Measurements from ENCODE around the gene PCSK6. TPM values are rescaled to one million over a fixed set of nuclear protein-coding genes. Genes with fewer than 3 reads are reported as not detected.

Gene PCSK6
- total RNA-seq, 2 experiments from 2014 or later: 0.57 TPM; not detected in 1

GRCh38 chr15:101463270-101463669, 26.2 kb downstream of the PCSK6 start:
- no peak overlapping the region for H3K4me3 ChIP-seq (ENCODE audit: low read depth, low read length, poor library complexity, severe bottlenecking)
- H3K9me3 ChIP-seq (ENCODE audit: low read length): no peaks in the 10 kb centered on the region
- TF ChIP-seq, protein P1, sequence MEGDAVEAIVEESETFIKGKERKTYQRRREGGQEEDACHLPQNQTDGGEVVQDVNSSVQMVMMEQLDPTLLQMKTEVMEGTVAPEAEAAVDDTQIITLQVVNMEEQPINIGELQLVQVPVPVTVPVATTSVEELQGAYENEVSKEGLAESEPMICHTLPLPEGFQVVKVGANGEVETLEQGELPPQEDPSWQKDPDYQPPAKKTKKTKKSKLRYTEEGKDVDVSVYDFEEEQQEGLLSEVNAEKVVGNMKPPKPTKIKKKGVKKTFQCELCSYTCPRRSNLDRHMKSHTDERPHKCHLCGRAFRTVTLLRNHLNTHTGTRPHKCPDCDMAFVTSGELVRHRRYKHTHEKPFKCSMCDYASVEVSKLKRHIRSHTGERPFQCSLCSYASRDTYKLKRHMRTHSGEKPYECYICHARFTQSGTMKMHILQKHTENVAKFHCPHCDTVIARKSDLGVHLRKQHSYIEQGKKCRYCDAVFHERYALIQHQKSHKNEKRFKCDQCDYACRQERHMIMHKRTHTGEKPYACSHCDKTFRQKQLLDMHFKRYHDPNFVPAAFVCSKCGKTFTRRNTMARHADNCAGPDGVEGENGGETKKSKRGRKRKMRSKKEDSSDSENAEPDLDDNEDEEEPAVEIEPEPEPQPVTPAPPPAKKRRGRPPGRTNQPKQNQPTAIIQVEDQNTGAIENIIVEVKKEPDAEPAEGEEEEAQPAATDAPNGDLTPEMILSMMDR (conservative IDR thresholded peaks at IDR 0.05; ENCODE audit: low read length): no peak
- TF ChIP-seq EZH2phosphoT487 (IDR thresholded peaks at IDR 0.05; ENCODE audit: borderline replicate concordance, low read depth, low read length): no peak
- no TSS peak for BruUV-seq (replicated peaks)
- H3K36me3 ChIP-seq (ENCODE audit: insufficient read depth, low read length): no peaks in the 10 kb centered on the region
- ChIA-PET CTCF (ENCODE audit: unreplicated experiment) (no interaction called here), POLR2A (no interaction called here)
- DNase-seq (ENCODE audit: low spot score): no peak
- H3K4me2 ChIP-seq (ENCODE audit: low read length): no peak overlapping the region
- intact Hi-C loops (cut with micrococcal nuclease; ENCODE audit: unreplicated experiment): no loop called here
- no peaks in the 10 kb centered on the region for H3K4me1 ChIP-seq (ENCODE audit: insufficient read depth, low read length, poor library complexity, severe bottlenecking)
- no peaks in the 10 kb centered on the region for H4K20me1 ChIP-seq (ENCODE audit: insufficient read depth, low read length)
- no peak overlapping the region for H3K27ac ChIP-seq (ENCODE audit: low read depth, low read length, poor library complexity, severe bottlenecking)
- H3K9me2 ChIP-seq (ENCODE audit: insufficient read depth, low read length): no peaks in the 10 kb centered on the region
- H2AFZ ChIP-seq (ENCODE audit: low read length): no peak overlapping the region
- H3K79me2 ChIP-seq (ENCODE audit: insufficient read depth, low read depth, low read length): no peaks in the 10 kb centered on the region

GRCh38 chr15:101461097-101461496, 28.4 kb downstream of the PCSK6 start:
- no peaks in the 10 kb centered on the region for H3K9me2 ChIP-seq (ENCODE audit: insufficient read depth, low read length)
- no peak overlapping the region for H3K4me2 ChIP-seq (ENCODE audit: low read length)
- no peaks in the 10 kb centered on the region for H4K20me1 ChIP-seq (ENCODE audit: insufficient read depth, low read length)
- no peaks in the 10 kb centered on the region for H3K4me1 ChIP-seq (ENCODE audit: insufficient read depth, low read length, poor library complexity, severe bottlenecking)
- no peak overlapping the region for H3K4me3 ChIP-seq (ENCODE audit: low read depth, low read length, poor library complexity, severe bottlenecking)
- TF ChIP-seq, protein P1 (conservative IDR thresholded peaks at IDR 0.05; ENCODE audit: low read length): no peak
- TF ChIP-seq EZH2phosphoT487 (IDR thresholded peaks at IDR 0.05; ENCODE audit: borderline replicate concordance, low read depth, low read length): no peak
- no peaks in the 10 kb centered on the region for H3K36me3 ChIP-seq (ENCODE audit: insufficient read depth, low read length)
- no TSS peak for BruUV-seq (replicated peaks)
- intact Hi-C loops (cut with micrococcal nuclease; ENCODE audit: unreplicated experiment): no loop called here
- H3K79me2 ChIP-seq (ENCODE audit: insufficient read depth, low read depth, low read length): no peaks in the 10 kb centered on the region
- POLR2A ChIA-PET: interaction anchor here (1.4 kb wide), 1 partner anchor 8 kb away, joined by 3 read pairs; no protein-coding TSS in a partner anchor
- H3K27ac ChIP-seq (ENCODE audit: low read depth, low read length, poor library complexity, severe bottlenecking): no peak overlapping the region
- CTCF ChIA-PET (ENCODE audit: unreplicated experiment): no interaction called here
- no peaks in the 10 kb centered on the region for H3K9me3 ChIP-seq (ENCODE audit: low read length)
- H2AFZ ChIP-seq (ENCODE audit: low read length): no peak overlapping the region
- no peak for DNase-seq (ENCODE audit: low spot score)

GRCh38 chr15:101459579-101460300, 29.8 kb downstream of the PCSK6 start:
- Histone ChIP-seq H3K4me3 (ENCODE audit: low read depth, low read length, poor library complexity, severe bottlenecking) (no peak overlapping the region), H3K79me2 (ENCODE audit: insufficient read depth, low read depth, low read length) (no peaks in the 10 kb centered on the region), H3K36me3 (ENCODE audit: insufficient read depth, low read length) (no peaks in the 10 kb centered on the region), H3K4me1 (ENCODE audit: insufficient read depth, low read length, poor library complexity, severe bottlenecking) (no peaks in the 10 kb centered on the region), H2AFZ (ENCODE audit: low read length) (no peak overlapping the region), H3K4me2 (ENCODE audit: low read length) (no peak overlapping the region), H3K9me2 (ENCODE audit: insufficient read depth, low read length) (no peaks in the 10 kb centered on the region), H3K27ac (ENCODE audit: low read depth, low read length, poor library complexity, severe bottlenecking) (no peak overlapping the region), H3K9me3 (ENCODE audit: low read length) (no peaks in the 10 kb centered on the region), H4K20me1 (ENCODE audit: insufficient read depth, low read length) (no peaks in the 10 kb centered on the region)
- no peak for DNase-seq (ENCODE audit: low spot score)
- TF ChIP-seq, protein P1 (conservative IDR thresholded peaks at IDR 0.05; ENCODE audit: low read length): no peak
- no peak for TF ChIP-seq EZH2phosphoT487 (IDR thresholded peaks at IDR 0.05; ENCODE audit: borderline replicate concordance, low read depth, low read length)
- no TSS peak for BruUV-seq (replicated peaks)
- intact Hi-C loops (cut with micrococcal nuclease; ENCODE audit: unreplicated experiment): no loop called here
- ChIA-PET CTCF (ENCODE audit: unreplicated experiment) (no interaction called here), POLR2A (no interaction called here)
